Choroid plexus epithelial cell (primary cell): Measurements from ENCODE around the gene PXT1.

Source experiments
- DNase-seq: peaks from one replicate; pipeline ENCODE4 v3.0.0-alpha.2; 2010; ENCODE audit warnings: low read depth
- H3K4me3 ChIP-seq: 2 replicates; pipeline ENCODE4 v1.5.1; 2011; ENCODE audit warnings: low read depth, mild to moderate bottlenecking, control low read depth, low read length, moderate library complexity
- TF ChIP-seq, protein P1 (sequence below): conservative IDR thresholded peaks from 2 replicates; pipeline ENCODE4 v1.5.1; 2011; ENCODE audit warnings: low read depth, mild to moderate bottlenecking, control low read depth, inconsistent platforms, low read length, moderate library complexity

PXT1 gene

DNA sequence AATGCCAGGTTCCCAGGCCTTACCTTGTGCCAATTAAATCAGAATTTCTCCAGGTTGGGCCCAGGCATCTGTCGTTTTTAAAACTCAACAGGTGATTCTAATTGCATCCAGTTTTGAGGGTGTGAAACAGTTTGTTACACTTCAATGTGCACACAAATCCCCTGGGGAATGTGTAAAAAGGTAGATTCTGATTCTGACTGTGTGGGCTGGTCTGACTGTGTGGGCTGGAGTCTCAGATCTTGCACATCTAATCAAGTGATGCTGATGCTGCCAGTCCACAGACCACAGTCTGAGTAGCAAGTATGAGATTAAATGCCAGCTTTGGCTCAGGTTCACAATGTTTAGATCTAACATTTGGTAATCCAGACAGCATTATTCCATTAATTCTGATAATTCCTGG lies 42.7 kb downstream of the PXT1 start:
- DNase-seq: no peak
- H3K4me3 ChIP-seq: no peak overlapping the region
- TF ChIP-seq, protein P1, sequence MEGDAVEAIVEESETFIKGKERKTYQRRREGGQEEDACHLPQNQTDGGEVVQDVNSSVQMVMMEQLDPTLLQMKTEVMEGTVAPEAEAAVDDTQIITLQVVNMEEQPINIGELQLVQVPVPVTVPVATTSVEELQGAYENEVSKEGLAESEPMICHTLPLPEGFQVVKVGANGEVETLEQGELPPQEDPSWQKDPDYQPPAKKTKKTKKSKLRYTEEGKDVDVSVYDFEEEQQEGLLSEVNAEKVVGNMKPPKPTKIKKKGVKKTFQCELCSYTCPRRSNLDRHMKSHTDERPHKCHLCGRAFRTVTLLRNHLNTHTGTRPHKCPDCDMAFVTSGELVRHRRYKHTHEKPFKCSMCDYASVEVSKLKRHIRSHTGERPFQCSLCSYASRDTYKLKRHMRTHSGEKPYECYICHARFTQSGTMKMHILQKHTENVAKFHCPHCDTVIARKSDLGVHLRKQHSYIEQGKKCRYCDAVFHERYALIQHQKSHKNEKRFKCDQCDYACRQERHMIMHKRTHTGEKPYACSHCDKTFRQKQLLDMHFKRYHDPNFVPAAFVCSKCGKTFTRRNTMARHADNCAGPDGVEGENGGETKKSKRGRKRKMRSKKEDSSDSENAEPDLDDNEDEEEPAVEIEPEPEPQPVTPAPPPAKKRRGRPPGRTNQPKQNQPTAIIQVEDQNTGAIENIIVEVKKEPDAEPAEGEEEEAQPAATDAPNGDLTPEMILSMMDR: no peak

DNA sequence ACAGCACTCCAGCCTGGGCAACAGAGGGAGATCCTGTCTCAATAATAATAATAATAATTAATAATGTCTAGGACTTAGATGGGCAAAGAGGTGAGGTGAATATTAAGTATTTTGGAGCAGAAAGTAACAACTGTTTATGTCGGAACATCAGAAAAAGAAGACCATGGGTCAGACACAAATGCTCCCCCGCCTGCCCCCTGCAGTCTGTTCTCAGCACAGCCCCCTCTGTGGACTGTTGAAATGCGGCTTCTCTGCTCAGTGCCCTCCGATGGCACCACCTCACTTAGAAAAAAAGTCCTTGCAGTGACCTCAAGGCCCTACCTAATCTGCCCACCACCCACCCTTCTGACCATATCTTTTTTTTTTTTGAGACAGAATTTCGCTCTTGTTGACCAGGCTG lies 50.0 kb downstream of the PXT1 start:
- TF ChIP-seq, protein P1: peak; percentile 1
- no peak overlapping the region for H3K4me3 ChIP-seq
- no peak for DNase-seq

DNA sequence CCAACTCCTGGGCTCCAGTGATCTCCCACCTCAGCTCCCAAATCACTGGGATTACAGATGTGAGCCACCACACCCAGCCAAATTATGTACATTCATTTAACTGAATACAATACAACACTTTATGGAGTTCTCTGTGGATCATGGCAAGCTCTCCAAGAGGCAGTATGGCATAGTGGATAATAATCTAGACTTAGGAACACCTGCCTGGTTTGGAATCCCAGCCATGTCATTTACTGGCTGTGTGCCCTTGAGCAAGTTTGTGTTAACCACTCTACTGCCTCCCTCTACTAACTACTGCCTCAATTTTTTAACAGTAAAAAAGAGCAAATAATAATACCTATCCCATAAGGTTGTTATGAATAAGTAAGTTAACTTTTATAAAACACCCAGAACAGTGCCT lies 53.3 kb downstream of the PXT1 start:
- DNase-seq: no peak
- H3K4me3 ChIP-seq: no peak overlapping the region
- TF ChIP-seq, protein P1: no peak

DNA sequence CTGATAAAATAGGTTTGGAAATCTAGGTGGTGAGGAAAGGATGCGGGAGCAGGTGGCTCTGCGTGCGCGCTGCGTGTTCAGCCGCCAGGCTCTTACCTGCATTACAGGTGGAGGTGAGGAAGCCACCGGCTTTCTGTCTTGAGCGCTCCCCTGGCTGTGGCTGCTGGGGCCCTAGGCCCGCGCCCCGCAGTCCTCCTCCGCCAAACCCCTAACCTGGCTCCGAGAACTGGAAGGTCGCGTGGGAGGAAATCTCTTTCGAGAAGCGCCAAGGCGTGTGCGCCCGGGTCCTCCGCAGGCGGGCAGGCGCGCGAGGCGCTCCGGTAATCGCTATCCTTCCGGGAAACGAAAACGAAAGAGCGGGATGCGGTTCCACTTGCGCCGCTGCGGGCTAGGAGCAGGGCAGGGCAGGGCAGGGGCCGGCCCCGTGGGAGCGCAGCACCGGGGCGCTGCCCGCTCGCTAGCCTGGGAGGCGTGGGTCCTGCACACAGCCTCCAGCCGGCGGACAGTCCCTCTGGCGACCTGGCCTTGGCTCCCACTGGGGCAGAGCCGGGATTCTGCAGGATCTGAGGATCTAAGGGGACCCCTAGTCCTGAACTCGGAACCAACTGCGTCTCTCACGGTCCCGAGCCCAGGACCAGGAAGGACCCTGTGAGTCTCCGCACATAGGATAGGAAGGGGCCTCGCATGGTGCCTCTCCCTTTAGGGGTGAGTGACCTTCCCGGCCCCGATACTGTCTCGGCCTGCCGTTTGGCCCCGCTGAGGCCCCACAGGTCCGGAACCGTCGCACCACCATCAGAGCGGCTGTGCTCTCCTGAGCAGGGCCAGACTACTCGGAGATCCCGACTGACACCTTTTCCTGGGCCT lies 55.0 kb downstream of the PXT1 start, which contains the start of gene ETV7:
Gene ETV7, minus strand, starts transcription at position 230 of the 864 bp plus-strand sequence. Its CDS starts 128 bp downstream, at position 102.
- DNase-seq: no peak

DNA sequence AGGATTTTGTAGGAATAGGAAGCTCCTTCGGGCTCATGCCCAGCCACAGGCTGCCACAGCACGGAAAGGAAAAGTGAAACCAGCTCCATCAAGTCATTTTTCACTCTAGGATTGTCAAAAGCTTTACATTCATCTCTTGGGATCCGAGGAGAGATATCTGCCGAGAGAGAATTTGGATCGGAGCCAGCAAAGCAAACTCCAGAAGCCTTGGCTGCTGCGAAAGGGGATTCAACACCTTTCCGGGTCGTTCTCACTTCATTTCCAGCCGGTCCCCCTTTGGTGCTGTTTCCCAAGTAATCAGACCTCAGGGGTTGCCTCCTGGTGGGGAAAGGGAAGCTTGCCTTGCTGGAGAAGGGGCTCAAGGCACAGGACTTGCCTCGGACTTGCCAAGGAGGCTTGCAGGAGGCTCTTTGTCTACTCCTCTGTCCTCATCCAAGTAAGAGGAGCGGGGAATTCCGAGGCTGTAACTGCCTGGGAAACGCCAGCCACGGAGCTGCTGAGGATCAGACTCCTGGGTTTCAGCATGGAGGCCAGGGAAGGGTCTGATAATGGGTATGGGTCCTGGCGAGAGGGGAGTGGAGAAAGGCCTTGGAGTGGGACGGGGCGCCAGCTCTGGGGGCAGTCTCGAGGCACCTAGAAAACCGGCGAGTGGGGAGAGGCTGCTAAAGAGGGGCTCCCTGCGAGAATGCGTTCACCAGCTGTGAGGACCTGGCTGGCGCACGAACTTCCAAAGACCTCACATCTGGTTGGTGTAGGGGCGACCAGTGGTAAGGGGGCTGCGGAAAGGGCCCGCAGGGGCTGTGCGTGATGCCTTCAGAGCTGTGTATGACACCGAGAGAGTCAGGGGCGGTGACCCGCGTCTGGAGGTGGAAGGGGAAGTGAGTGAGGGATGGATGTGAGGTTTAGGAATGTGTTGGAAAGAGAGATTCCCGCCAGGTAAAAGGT lies 55.9 kb downstream of the PXT1 start:
- TF ChIP-seq, protein P1: peak; percentile 42
- H3K4me3 ChIP-seq: peak overlapping the region; percentile 57
- DNase-seq: peak; percentile 67

More for the DNA sequence above, 55.0 kb downstream of the PXT1 start, which contains the start of gene ETV7:
- TF ChIP-seq, protein P1: no peak
- peak within 1 kb of the TSS; percentile 57 for H3K4me3 ChIP-seq

DNA sequence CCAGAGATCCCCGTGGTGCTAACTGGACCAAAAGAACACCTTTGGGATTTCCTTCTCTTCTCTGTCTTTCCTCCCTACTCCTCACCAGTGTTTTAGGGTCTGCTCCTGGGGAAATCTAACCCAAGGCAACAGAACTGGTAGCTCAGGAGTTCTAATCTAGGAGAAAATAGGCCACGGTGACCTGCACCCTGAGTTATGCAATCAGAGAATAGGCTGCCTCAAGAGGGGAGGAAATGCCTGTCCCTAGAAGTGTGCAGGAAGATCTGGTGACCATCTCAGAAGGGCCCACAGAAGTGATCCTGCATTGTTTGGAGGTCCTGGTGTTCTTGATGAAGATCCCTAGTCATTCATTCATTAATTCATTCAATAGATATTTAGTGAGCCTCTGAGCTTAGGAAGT lies 58.6 kb downstream of the PXT1 start:
- TF ChIP-seq, protein P1: no peak
- DNase-seq: no peak

More for the DNA sequence above, 58.6 kb downstream of the PXT1 start:
- H3K4me3 ChIP-seq: no peak overlapping the region
